HEK293 (cell line): ENCODE data around the gene C22orf39.

Experiments used
- GLI2 ChIP-seq: fragments of 450-650 bp; formaldehyde crosslinking; IDR thresholded peaks from 2 replicates; pipeline ENCODE4; 2017; ENCODE audit warnings: missing biosample characterization, missing genetic modification characterization, low read depth, borderline replicate concordance
- GLIS2 ChIP-seq: fragments of 450-650 bp; formaldehyde crosslinking; IDR thresholded peaks from 2 replicates; pipeline ENCODE4 v1.5.1; 2016; ENCODE audit warnings: missing biosample characterization, missing genetic modification characterization
- KLF1 ChIP-seq: fragments of 450-650 bp; formaldehyde crosslinking; IDR thresholded peaks from 2 replicates; pipeline ENCODE4 v1.5.1; 2016; ENCODE audit warnings: missing biosample characterization, missing genetic modification characterization
- KLF9 ChIP-seq: fragments of 450-650 bp; formaldehyde crosslinking; IDR thresholded peaks from 2 replicates; pipeline ENCODE4 v1.5.1; 2016; ENCODE audit warnings: missing biosample characterization, missing genetic modification characterization, low read depth
- PRDM2 ChIP-seq: fragments of 450-650 bp; formaldehyde crosslinking; IDR thresholded peaks from 2 replicates; pipeline ENCODE4 v1.5.1; 2016; ENCODE audit warnings: missing biosample characterization, missing genetic modification characterization, borderline replicate concordance
- PRDM4 ChIP-seq: fragments of 450-650 bp; formaldehyde crosslinking; IDR thresholded peaks from 2 replicates; pipeline ENCODE4 v1.5.1; 2017; ENCODE audit warnings: missing biosample characterization, missing genetic modification characterization
- SCRT2 ChIP-seq: fragments of 450-650 bp; formaldehyde crosslinking; IDR thresholded peaks from 2 replicates; pipeline ENCODE4 v1.5.1; 2016; ENCODE audit warnings: missing biosample characterization, missing genetic modification characterization
- WT1 ChIP-seq: fragments of 450-650 bp; formaldehyde crosslinking; IDR thresholded peaks from 2 replicates; pipeline ENCODE4 v1.5.1; 2016; ENCODE audit warnings: missing biosample characterization, missing genetic modification characterization
- ZBTB10 ChIP-seq: fragments of 450-650 bp; formaldehyde crosslinking; IDR thresholded peaks from 2 replicates; pipeline ENCODE4 v1.5.1; 2016; ENCODE audit warnings: missing biosample characterization, missing genetic modification characterization
- ZBTB6 ChIP-seq: fragments of 450-650 bp; formaldehyde crosslinking; IDR thresholded peaks from 2 replicates; pipeline ENCODE4 v1.5.1; 2017; ENCODE audit warnings: missing biosample characterization, missing genetic modification characterization
- ZFHX2 ChIP-seq: fragments of 450-650 bp; formaldehyde crosslinking; conservative IDR thresholded peaks from 2 replicates; pipeline ENCODE4 v1.5.1; 2016; ENCODE audit warnings: missing biosample characterization, missing genetic modification characterization
- ZFP3 ChIP-seq: fragments of 450-650 bp; formaldehyde crosslinking; IDR thresholded peaks from 2 replicates; pipeline ENCODE4 v1.5.1; 2016; ENCODE audit warnings: low read depth, missing biosample characterization, missing genetic modification characterization
- ZFP37 ChIP-seq: fragments of 450-650 bp; formaldehyde crosslinking; IDR thresholded peaks from 2 replicates; pipeline ENCODE4 v1.5.1; 2016; ENCODE audit warnings: missing biosample characterization, missing genetic modification characterization
- ZNF174 ChIP-seq: fragments of 450-650 bp; formaldehyde crosslinking; IDR thresholded peaks from 2 replicates; pipeline ENCODE4 v1.5.0; 2017; ENCODE audit warnings: missing biosample characterization, mild to moderate bottlenecking, missing genetic modification characterization
- ZNF239 ChIP-seq: fragments of 450-650 bp; formaldehyde crosslinking; IDR thresholded peaks from 2 replicates; pipeline ENCODE4 v1.5.1; 2016; ENCODE audit warnings: missing biosample characterization, missing genetic modification characterization
- ZNF433 ChIP-seq: fragments of 450-650 bp; formaldehyde crosslinking; IDR thresholded peaks from 2 replicates; pipeline ENCODE4 v1.5.1; 2016; ENCODE audit warnings: missing biosample characterization, missing genetic modification characterization, low read depth
- ZNF658 ChIP-seq: fragments of 450-650 bp; formaldehyde crosslinking; IDR thresholded peaks from 2 replicates; pipeline ENCODE4; 2016; ENCODE audit warnings: missing biosample characterization, missing genetic modification characterization
- ZSCAN23 ChIP-seq: fragments of 450-650 bp; formaldehyde crosslinking; IDR thresholded peaks from 2 replicates; pipeline ENCODE4 v1.5.1; 2016; ENCODE audit warnings: missing biosample characterization, missing genetic modification characterization
- TF ChIP-seq, protein P1 (sequence below): fragments of 450-650 bp; formaldehyde crosslinking; IDR thresholded peaks from 2 replicates; pipeline ENCODE4 v1.5.1; 2016; ENCODE audit warnings: missing biosample characterization, missing genetic modification characterization, borderline replicate concordance

Gene C22orf39

DNA sequence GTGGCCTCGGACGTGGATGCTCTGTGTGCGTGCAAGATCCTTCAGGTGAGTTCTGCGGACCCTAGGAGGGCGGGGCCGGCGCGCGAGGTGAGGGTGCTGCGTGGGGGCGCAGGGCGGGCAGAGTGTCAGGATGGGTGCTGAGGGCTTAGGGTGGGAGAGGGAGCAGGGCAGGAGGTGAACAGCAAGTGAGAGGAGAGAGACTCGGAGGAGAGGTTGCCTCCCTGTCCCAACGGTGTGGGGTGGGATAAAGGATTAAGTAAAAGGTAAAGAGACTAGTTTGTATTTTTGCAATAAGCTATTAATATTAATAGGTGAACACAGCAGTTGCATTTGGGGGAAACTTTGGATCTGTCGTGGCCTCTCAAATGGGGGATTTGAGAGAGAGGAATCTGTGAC lies 32.7 kb upstream of the C22orf39 start (continued):
- TF ChIP-seq PRDM4: no peak
- TF ChIP-seq GLI2 (tag by site-specific recombination): no peak
- no peak for TF ChIP-seq ZFP3 (tag by site-specific recombination)
- TF ChIP-seq ZNF658: no peak
- TF ChIP-seq SCRT2: no peak
- no peak for TF ChIP-seq ZNF433 (tag by site-specific recombination)
- no peak for TF ChIP-seq ZBTB6 (tag by site-specific recombination)
- TF ChIP-seq PRDM2 (tag by site-specific recombination): peak; percentile 98
- TF ChIP-seq ZFHX2 (tag by site-specific recombination): peak; percentile 21; the same call in 1 of the 2 replicates
- no peak for TF ChIP-seq ZNF239 (tag by site-specific recombination)
- peak; percentile 40; the same call in 1 of the 2 replicates for TF ChIP-seq ZBTB10 (tag by site-specific recombination)
- TF ChIP-seq, protein P1, sequence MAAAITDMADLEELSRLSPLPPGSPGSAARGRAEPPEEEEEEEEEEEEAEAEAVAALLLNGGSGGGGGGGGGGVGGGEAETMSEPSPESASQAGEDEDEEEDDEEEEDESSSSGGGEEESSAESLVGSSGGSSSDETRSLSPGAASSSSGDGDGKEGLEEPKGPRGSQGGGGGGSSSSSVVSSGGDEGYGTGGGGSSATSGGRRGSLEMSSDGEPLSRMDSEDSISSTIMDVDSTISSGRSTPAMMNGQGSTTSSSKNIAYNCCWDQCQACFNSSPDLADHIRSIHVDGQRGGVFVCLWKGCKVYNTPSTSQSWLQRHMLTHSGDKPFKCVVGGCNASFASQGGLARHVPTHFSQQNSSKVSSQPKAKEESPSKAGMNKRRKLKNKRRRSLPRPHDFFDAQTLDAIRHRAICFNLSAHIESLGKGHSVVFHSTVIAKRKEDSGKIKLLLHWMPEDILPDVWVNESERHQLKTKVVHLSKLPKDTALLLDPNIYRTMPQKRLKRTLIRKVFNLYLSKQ: no peak
- TF ChIP-seq GLIS2: peak; percentile 64
- peak; percentile 76; the same call in 1 of the 2 replicates for TF ChIP-seq ZFP37 (tag by site-specific recombination)
- no peak for TF ChIP-seq ZNF174
- 0 out of 2 replicates have a peak, but pooled peaks have one; percentile 3 for TF ChIP-seq ZSCAN23
- peak; percentile 78 for TF ChIP-seq KLF9 (tag by site-specific recombination)
- TF ChIP-seq WT1 (tag by site-specific recombination): 0 out of 2 replicates have a peak, but pooled peaks have one; percentile 7
- 0 out of 2 replicates have a peak, but pooled peaks have one; percentile 22 for TF ChIP-seq KLF1
